Testis (tissue), 2 donors: Measurements from ENCODE around the gene SEC22A.

Source experiments
- POLR2A ChIP-seq: fragments of 450-650 bp; IDR thresholded peaks from one replicate; pipeline ENCODE4 v1.6.1; 2017; ENCODE audit warnings: antibody characterized with exemption, mild to moderate bottlenecking, moderate library complexity
- TF ChIP-seq, protein P1 (sequence below), 3 experiments: fragments of 450-650 bp in 2 of 3; fragments of 200-600 bp in 1 of 3; sonication (generic) in 1 of 3; IDR thresholded peaks; one replicate each; pipeline ENCODE4 v1.5.1; 2016 to 2019; ENCODE audit warnings: antibody characterized with exemption in 3 of 3, mild to moderate bottlenecking in 2 of 3, moderate library complexity in 1 of 3

DNA sequence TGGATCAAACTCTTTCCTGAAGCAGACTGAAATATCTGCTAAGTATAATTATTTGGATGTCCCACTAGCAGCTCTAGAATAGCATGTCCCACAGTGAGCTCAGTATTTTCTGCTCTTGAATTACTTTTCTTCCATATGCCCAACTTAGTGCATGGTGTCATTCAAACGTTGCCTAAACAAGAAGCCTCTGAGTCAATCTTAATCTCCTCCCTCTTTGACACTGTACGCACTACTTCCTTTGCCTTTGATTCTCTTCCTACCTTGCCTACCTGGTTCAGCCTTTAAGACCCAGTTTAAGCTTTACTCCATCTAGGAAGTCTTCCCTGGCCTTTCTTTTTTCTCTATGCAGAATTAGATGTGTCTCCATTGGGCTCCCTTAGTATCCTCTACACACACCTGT, 54.5 kb downstream of the SEC22A start:
- TF ChIP-seq, protein P1, sequence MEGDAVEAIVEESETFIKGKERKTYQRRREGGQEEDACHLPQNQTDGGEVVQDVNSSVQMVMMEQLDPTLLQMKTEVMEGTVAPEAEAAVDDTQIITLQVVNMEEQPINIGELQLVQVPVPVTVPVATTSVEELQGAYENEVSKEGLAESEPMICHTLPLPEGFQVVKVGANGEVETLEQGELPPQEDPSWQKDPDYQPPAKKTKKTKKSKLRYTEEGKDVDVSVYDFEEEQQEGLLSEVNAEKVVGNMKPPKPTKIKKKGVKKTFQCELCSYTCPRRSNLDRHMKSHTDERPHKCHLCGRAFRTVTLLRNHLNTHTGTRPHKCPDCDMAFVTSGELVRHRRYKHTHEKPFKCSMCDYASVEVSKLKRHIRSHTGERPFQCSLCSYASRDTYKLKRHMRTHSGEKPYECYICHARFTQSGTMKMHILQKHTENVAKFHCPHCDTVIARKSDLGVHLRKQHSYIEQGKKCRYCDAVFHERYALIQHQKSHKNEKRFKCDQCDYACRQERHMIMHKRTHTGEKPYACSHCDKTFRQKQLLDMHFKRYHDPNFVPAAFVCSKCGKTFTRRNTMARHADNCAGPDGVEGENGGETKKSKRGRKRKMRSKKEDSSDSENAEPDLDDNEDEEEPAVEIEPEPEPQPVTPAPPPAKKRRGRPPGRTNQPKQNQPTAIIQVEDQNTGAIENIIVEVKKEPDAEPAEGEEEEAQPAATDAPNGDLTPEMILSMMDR (IDR thresholded peaks at IDR 0.05), result no peak
- TF ChIP-seq POLR2A, result no peak
